Lung microvascular endothelial cell (primary cell): Measurements from ENCODE around the gene DNAJA3. TPM values are rescaled to one million over a fixed set of nuclear protein-coding genes. Genes with fewer than 3 reads are reported as not detected.
"Not testable (repeated sequence)": the region's sequence is repeated elsewhere in the genome, so short reads cannot be mapped to it uniquely, and the experiment has no call there.

Experiments
- DNase-seq, 2 donors: peaks; one replicate each; pipeline versions ENCODE4 v3.0.0 to v3.0.0-alpha.2; 2010; ENCODE audit warnings: low read depth in 2 of 2
- total RNA-seq: library from RNA; depleted of rRNA; stranded (reverse); fragments of >200 nt; gene quantifications from 2 replicates; pipeline ENCODE4 v1.2.1, GENCODE V29; 2014

Gene DNAJA3
- total RNA-seq, 1 donor from 2014 or later: 37.9 TPM

DNA sequence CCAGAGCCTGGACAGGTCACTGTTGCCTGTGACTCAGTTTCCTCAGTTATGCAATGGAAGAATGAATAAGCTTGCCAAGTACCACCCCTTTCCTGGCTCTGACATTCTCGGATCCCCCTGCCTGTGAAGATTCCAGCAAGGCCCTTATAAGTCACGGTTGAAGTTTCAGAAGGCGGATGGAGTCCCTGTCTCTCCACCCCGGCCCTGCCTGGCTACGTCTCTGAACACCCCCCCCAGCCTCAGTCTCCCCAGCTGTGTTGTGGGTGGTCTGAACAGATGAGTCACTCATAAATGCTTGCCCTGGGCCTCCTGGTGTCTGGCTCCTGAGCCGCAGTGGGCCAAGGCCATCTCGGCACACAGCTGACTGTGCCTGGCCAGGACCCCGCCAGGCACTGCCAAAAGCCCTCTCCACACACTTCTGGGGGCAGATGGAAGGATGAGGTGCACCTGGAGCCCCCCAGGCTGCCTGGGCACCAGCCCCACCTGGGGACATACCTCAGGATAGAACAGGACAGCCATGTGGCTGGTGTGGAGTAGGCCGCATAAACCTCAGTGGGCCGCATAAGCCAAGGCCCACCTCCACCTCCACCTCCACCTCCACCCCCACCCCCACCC is 38.6 kb upstream of the DNAJA3 start:
- peak in 1 of 2 donors; percentile 42 for DNase-seq

DNA sequence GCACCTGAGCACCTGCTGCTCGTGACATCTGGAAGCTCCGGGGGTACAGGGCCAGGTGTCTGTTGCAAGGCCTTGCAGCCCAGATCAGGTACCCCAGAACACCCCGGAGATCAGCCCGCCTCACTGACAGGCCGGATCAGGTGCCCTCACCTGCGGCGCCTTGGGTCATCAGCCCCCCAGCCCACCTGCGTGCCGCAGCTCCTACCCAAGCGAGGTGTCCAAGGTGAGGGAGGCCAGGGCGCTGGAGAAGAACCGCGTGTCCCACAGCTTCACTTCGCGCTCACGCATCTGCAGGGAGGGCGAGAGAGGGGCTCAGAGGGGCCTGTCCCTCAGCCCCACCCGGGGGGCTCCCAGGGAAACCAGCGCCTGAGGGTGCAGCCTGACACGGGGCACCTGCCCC is 37.9 kb upstream of the DNAJA3 start:
- no peak for DNase-seq

DNA sequence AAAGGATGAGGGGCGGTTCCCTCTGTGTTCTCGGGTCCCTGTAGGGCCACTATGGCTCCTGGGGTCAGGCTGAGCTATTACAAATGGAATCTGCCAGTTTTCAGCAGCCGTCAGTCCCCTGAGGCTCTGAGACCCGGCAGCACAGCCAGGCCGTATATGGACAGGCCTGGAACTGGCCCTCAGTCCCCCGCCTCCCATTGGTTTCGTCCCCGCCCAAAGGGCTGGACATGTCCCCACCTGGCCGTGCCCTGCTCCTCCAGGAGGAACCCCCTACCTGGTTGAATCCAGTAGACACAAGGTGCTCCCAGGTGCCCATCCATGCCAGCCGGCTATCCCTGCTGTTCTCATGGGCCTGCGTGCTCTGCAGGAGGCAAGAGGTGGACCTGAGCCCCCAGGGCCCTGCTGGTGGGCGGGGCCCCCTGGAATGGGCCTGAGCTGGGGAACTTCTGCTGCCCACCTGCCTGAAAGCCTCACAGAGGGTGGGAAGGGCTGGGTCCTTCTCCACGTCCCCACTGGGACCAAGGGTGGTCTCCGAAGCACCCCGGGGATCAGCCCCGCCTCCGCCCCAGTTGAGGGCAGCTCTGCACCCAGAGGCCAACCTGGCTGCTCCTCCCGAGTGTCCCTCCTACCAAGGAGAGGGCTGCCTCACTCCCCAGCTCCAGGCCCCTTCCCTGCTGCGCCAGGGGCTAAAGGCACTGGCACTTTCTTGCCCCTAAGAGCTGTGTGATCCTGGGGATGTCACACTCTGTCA is 37.2 kb upstream of the DNAJA3 start:
- DNase-seq: no peak

DNA sequence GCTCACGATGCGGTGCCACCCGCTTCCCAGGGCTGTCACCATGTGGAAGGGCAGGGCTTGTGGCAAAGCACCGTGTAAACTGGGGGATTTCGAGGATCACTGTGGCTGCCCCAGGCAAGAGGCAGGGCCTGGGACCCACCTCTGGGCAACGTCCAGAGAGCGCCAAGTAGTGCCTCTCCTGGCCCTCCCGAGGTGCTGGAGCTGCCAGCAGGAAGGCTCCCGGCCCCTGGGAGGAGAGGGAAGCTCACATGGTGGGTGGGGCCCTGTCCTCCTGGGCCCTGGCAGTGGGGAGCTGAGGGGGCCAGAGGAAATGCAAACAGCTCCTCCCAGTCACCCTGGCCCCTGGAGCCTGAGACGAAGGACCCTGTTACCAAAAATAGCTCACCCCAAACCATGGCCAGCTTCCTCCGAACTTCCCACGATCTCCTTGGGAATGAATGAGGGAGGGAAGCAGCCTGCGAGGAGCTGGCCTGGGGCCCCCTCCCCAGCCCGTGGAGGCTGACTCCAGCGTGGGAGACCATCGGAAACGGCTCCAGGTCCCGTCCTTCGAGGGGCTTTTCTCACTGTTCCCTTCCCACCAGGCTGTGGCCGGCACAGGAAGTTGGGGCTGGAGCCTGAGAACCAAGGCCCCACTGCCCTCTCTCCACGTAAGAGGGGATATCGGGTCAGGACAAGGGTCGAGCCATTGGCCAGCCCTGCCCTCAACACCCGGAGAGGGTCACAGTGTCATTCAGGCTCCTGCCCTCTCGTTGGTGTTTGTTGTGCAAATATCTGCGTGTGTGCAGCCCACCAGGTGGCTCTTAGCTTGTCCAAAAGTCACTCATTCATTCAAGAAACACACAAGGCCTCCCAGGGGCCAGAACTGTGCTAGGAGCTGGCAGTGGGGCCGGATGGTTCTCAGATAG is 36.4 kb upstream of the DNAJA3 start:
- DNase-seq: no peak

- no peak for DNase-seq
These were observed 35.1 kb upstream of the DNAJA3 start for GRCh38 chr16:4390266-4391260.

DNA sequence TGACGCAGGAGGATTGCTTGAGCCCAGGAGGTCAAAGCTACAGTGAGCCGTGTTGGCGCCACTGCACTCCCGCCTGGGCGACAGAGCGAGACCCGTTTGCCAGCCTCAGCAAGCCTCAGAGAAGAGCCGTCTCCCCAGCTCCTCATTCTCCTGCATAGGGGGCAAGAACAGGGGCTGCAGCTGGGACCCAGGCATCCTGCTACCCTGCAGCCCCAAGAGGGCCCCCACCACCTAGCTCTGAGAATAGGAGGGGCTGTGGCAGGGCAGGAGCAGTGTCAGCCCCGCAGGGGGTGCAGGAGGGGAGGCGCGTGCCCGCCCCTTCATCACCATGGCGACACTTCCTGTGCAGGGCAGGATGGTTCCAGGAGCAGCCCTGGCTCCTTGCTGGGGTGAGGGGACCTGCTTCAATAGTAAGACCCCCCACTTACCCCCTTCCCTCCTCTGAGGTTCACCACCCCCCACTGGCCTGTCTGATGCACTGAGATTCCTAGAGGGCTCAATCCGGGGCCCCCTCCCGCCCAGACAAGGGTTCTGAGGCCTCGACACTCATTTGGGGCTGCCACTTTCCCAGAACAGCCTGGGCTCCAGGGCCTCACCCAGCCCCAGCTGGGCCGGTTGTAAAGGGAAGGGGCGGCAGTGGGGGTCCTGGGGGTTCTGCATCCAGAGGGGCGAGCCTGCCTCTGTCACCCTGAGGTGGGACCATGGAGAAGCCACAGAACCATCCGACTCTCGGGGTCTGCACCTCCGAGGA is 33.9 kb upstream of the DNAJA3 start:
- DNase-seq: no peak

DNA sequence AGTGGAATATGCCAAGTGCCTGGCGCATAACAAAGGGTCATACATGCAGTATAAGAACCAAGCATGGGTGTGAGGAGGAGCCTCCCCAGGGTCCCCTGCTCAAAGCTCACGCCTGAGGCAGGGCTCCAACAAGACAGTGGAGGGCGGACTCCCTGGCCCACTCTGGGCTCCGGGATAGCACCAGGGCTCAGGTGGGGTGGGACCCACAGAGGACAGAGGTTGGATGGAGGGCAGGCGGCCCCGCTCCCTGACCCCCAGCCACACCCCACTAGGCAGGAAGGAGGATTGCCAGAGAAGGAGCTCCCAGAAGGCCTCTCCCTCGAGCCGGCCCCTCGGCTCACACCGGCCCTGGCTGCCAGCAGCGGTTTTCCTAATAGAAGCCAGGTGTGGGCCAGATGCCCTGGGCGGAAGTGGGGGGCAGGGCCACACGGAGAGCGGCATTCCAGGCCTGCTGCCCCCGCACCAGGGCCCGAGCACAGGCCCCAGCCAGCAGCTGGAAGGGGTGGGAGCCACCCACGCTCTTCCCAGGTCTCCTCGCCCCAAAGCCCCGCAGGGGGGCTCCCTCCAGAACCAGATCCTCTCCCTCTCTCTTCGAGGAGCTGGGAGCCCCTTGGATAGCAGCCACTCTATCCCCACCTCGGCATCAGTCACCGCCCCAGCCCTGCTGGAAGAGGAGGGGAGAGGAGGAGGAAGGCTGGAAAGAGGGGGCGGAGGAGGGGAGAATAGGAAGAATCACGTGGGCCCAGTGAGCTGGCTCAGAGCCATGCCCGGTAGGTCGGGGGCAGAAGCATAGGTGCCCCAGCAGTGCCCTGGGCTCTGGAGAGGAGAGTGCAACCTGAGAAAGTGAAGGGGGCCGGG is 33.1 kb upstream of the DNAJA3 start:
- no peak for DNase-seq

GRCh38 chr16:4393240-4393600 is 32.4 kb upstream of the DNAJA3 start:
- DNase-seq: no peak

DNA sequence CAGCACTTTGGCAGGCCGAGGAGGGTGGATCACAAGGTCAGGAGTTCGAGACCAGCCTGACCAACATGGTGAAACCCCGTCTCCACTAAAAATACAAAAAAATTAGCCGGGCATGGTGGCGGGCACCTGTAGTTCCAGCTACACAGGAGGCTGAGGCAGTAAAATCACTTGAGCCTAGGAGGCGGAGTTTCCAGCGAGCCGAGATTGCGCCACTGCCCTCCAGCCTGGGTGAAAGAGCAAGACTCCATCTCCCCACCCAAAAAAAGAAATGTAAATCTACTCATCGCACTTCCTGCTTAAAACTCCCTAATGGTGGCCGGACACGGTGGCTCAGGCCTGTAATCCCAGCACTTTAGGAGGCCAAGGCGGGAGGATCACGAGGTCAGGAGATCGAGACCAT is 31.8 kb upstream of the DNAJA3 start:
- not testable (repeated sequence) for DNase-seq

DNA sequence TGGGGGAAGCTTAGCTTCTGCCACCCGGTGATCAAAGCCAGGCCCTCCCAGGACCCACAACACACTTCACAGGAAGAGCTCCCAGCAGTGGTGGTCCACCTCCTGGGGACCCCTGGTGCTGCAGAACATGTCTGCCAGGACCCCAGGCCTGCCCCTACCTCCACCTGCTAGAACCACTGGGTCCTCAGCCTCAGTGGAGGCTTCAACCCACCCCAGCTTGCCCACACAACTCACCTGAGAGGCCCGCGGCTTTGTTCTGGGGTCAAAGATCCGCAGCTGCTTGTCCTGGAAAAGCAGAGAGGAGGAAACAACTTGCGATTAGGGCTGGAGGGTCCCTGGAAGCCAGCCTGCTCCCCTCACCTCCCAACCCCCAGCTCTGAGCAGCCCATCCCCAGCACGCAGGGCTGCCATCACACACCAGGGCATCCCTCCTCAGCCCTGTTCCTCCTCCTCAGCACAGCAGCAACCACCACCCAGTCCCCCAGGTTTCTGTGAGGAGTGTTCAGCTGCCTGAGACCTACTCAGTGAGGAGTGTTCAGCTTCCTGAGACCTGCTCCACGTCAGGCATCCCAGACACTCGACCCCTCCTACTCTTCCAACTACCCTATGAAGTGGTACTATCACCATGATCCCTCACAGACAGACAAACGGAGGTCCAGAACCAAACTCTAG is 30.5 kb upstream of the DNAJA3 start:
- no peak for DNase-seq

DNA sequence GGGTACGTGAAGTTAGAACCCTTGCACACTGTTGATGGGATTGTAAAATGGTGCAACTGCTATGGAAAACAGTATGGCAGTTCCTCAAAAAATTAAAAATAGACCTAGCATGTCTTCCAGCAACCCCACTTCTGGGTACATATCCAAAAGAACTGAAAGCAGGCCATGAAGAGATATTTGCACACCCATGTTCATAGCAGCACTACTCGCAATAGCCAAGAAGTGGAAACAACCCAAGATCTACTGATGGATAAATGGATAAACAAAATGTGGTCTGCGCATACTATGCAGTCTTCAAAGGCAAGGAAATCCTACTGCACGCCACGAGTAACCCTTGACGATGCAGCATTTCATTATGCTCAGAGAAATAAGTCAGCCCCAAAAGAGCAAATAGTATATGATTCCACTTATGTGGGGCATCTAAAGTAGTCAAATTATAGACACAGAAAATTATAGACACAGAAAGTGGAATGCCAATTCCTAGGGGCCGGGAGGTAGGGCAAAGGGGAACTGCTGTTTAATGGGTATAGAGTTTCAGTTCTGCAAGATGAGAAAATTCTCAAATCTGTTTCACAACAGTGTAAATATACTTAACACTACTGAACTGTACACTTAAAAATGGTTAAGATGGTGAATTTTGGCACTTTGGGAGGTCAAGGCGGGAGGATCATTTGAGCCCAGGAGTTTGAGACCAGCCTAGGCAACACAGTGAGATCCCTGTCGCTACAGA is 26.5 kb upstream of the DNAJA3 start:
- DNase-seq: no peak

- no peak for DNase-seq
These were observed 24.6 kb upstream of the DNAJA3 start for GRCh38 chr16:4401094-4401501.

GRCh38 chr16:4401510-4401909 is 24.2 kb upstream of the DNAJA3 start:
- DNase-seq: no peak

DNA sequence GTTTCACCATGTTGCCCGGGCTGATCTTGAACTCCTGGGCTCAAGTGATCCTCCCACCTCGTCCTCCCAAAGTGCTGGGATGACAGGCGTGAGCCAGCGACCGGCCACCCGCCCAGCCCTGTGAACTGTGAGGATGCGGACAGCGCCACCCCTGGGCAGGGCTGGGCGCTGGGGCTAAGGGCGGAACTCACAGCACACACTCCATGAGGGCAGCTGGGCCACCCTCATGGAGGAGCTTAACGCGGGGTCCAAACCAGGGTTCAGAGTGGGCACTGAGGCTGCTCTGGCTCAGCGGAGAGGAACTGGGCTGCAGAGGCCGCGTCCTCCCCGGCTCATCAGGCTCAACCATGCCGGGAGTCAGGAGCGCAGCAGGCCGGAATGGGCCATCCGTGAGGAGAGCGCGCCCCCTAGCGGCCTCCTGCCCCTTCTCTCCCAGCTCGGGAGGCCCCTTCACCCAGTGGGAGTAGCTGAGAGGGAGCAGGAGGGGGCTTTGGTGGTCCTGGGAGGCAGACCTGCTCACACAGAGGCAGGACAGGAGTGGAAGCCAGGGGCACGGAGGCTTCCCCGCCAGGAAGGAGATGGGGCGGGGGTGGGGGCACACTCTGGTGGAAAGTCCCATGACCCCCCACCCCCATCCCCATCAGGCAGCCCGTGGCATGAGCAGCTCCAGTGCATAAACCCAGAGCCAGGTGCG is 23.1 kb upstream of the DNAJA3 start:
- peak; percentile 77 to 84 for DNase-seq

GRCh38 chr16:4403133-4403949 is 22.3 kb upstream of the DNAJA3 start:
- DNase-seq: no peak

DNA sequence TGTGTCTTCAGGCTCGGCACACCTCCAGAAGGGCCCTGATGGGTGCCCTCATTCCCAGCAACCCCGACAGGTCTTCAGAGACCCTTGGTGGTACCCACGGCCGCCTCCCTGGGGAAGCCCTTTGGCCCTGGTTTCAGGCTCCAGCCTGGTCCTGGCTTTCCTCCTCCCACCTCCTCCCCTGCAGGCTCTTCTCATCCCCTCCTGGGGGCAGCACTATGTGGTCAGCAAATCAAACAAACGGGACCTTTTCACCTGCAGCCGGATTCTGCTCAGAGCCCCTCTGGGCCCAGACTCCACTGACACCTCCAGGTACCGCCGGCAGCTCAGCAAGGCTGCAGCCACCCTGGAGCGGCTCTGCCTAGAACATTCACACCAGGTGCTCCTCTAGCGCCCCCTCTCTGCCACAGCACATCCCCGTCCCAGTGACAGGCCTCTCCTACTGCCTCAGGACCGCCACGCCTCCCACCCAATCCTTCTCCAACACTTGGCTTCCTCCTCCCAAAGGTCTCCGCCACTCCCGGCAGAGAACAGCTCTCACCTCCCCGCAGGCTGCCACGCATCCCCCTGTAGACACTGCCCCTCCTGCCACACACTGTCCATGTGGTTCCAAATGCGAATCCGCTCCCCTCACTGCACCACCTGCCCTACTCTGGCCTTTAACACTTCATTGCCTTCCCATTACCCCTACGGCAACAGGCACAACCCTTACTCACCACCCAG is 21.3 kb upstream of the DNAJA3 start:
- DNase-seq: peak; percentile 48 to 60
